NCI-H2171 (cell line): ENCODE measurements around the gene CHERP.
"Not testable (repeated sequence)": the region's sequence is repeated elsewhere in the genome, so short reads cannot be mapped to it uniquely, and the experiment has no call there.

Experiments
- DNase-seq: peaks from one replicate; lab custom pipeline; 2025; lab: John Stamatoyannopoulos, UW

The CHERP gene

GRCh38 chr19:16543734-16544133 lies 1.5 kb upstream of the CHERP start:
- not testable (repeated sequence) for DNase-seq

- DNase-seq = no peak
These were observed 754 bp upstream of the CHERP start for GRCh38 chr19:16542910-16543472.

GRCh38 chr19:16541526-16542044 lies 652 bp downstream of the CHERP start:
- no peak for DNase-seq

GRCh38 chr19:16540948-16541347 lies 1.3 kb downstream of the CHERP start:
- no peak for DNase-seq

- no peak for DNase-seq
These were observed 5.1 kb downstream of the CHERP start for GRCh38 chr19:16537111-16537510.

- DNase-seq = no peak
These were observed 6.1 kb downstream of the CHERP start for GRCh38 chr19:16536130-16536529.

GRCh38 chr19:16535381-16535780 lies 6.9 kb downstream of the CHERP start:
- DNase-seq = no peak

GRCh38 chr19:16532440-16533234 lies 9.6 kb downstream of the CHERP start:
- DNase-seq = no peak

GRCh38 chr19:16531380-16531669 lies 10.9 kb downstream of the CHERP start:
- DNase-seq = no peak

- DNase-seq = no peak
These were observed 11.5 kb downstream of the CHERP start for GRCh38 chr19:16530540-16531379.

- no peak for DNase-seq
These were observed 12.6 kb downstream of the CHERP start for GRCh38 chr19:16529466-16530144.

GRCh38 chr19:16527971-16528521 lies 14.2 kb downstream of the CHERP start:
- DNase-seq = no peak

GRCh38 chr19:16527334-16527935 lies 14.8 kb downstream of the CHERP start:
- DNase-seq = no peak

- no peak for DNase-seq
These were observed 16.3 kb downstream of the CHERP start for GRCh38 chr19:16525751-16526481.

GRCh38 chr19:16524991-16525734 lies 17.1 kb downstream of the CHERP start:
- no peak for DNase-seq

GRCh38 chr19:16522559-16523377 lies 19.5 kb downstream of the CHERP start:
- no peak for DNase-seq

GRCh38 chr19:16521715-16522289 lies 20.4 kb downstream of the CHERP start:
- no peak for DNase-seq

GRCh38 chr19:16520986-16521624 lies 21.1 kb downstream of the CHERP start:
- DNase-seq = no peak
